Activated gamma-delta T cell treated with anti-CD3 and anti-CD28 coated beads, Interleukin-2, amount 50 U/mL, for 16 hours (primary cell): ENCODE data around the gene BBLN.

Experiments used
- DNase-seq: peaks from one replicate; pipeline ENCODE4 v3.0.0-alpha.2; 2020; ENCODE audit warnings: low read depth

The BBLN gene

DNA sequence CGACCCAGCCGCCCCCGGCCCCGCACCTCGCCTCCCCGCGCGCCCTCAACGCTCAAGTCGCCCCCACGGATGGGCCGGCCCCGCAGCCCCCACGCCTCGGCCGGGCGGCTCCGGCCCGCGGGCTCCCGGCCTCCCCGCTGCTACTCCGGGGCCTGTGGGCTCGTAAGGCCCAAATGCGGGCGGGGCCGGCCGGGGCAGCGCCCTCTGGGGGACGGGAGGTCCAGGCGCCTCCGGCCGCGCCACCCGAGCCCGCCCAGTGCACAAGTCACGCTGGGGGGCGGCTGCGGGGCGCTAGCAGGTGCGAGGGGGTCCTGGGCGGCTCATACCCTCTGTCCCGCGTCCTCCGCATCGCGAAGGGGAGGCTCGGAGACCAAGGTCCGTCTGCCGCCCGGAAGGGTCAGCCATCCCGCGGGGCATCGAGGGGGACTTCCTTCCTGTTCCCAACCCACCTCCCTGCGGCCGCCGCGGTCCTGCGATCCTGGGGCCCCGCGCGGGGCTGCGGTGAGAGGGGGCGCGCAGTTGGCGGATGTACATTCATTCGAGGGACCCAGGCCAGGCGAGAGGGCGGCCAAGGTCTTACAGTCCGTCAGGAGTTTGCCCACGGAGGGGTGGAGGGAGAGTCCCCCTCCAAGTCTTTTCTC lies 31.5 kb downstream of the BBLN start, which contains the start of gene CIZ1:
Gene CIZ1, minus strand, starts transcription at position 167 of the 641 bp plus-strand sequence. CDS start 715 bp downstream, outside the sequence.
- DNase-seq, result peak; percentile 59

DNA sequence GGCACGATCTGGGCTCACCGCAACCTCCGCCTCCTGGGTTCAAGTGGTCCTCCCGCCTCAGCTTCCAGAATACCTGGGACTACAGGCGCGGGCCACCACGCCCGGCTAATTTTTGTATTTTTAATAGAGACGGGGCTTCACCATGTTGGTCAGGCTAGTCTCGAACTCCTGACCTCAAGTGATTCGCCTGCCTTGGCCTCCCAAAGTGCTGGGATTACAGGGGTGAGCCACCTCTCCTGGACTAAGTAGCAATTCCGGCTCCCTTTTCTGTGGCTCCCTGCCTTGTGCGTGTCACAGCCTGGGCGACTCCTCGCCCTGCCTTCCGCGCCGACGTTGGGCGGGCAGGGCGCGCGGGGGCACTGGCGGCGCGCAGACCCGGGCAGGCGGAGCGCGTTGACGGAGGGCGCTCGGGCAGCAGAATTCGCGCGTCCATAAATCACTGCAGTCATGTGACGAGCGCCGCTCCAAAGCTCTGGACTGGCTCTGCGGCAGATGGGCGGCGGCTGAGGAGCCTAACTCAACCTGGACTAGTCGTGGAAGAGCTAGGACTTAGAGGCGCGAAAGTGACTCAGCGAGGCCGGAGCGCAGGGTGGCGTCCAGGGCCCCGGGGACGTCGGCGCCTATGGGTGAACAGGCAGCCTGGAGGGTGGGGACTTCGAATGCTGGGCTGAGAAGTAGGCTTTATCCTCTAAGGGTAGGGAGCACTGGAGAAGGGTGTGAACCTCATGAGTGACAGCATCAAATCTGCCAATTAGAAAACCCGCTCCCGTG lies 32.7 kb downstream of the BBLN start:
- DNase-seq, result no peak

DNA sequence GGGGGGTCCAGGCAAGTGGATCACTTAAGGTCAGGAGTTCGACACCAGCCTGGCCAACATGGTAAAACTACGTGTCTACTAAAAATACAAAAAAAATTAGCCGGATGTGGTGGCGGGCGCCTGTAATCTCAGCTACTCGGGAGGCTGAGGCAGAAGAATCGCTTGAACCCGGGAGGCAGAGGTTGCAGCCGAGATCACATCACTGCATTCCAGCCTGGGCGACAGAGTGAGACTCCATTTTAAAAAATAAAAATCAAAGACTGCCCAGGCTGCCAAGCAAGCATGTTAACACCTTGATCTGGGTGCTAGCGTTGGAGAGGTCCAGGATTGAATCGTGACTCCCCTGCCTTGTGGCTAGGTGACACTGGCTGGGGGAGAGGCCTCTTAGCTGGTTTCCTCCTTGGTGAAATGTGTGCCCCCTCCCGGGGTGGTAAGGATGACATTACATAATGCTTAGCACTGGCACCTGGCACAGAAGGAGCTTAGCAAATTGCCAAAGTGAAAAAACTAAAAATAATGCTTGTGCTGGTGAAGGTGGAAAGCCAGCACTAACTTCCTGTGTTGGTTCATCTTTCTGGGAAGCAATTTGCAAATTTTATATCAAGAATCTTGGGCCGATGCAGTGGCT lies 33.5 kb downstream of the BBLN start:
- DNase-seq, result no peak

DNA sequence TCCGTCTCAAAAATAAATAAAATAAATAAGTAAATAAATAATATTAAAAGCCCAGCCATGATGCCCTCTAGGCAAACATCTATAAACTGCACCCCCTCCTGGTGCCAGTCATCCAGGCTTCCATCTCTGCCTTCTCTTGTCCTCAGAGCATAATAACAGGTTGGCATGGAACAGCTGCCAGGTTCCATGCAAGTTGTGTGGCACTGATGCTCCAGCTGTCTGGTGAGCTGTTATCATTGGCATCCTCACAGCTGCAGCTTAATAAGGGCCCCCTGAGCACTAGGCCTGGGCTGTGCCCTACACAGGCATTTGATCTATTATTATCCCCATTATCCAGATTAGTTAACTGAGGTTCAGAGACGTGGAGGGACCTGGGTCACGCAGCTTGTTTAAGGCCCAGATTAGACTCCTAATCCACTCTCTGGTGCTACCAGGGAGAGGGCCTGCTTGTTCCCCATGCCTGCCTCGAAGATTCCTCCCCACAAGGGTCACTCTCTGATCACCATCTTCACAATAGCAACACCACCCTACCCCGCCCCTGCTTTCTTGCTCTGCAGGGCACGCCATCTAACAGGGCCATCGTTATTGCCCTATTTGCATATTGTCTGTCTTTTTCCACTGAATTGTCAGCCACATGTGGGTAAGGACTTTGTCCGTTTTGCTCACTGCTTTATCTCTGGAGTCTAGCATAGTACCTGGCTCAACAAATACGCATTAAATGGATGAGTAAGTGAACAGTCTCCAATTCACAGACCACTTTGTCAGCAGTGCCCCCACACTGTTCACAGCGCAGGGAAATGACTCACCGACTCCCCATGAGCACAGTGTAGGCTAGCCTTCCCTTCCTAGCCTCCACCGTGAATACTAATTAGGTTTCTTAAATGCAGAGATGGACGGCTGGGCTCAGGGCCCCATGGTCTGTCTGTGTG lies 41.6 kb downstream of the BBLN start:
- no peak for DNase-seq

DNA sequence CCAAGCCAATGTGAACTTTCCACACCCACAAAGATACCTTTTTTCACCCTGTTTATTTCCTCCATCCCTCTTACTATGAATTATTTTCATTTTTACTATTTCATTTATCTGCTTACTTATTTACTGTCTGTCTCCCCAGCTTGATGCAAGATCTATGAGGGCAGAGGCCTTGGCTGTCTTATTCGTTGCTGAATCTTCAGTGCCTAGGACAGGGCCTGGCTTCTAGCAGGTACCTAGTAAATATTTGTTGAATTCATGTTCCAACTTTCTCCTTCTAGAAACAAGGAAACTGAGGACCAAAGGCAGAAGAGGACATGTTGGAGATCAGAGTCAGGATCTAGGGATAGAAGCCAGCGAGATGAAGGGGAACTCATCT lies 42.6 kb downstream of the BBLN start:
- DNase-seq, result no peak

DNA sequence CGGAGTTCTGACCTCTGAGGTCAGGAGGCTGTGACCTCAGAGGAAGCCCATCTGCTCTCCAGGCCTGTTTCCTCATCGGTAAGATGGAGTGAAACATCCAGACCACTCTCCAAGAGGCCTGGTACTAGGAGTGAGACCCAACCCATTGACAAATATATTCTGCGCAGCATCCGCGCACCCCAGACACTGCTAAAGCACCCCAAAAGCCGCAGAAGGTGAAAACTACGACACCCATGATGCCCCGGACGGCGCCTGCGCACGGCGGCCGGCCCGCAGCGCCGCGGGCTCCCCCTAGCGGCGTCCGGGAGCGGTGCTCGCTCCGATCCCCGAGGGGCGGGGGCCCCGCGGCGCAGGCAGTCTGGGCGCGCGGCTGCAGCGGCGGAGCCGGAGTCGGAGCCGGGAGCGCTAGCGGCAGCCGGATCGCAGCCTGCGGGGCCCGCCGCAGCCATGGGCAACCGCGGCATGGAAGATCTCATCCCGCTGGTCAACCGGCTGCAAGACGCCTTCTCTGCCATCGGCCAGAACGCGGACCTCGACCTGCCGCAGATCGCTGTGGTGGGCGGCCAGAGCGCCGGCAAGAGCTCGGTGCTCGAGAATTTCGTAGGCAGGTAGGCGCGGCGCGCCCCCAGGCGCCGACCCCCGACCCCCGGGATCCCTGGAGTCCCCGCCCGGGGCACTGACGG lies 43.1 kb downstream of the BBLN start, which contains the start of gene DNM1:
Gene DNM1, plus strand, starts transcription at position 356 of the 683 bp plus-strand sequence. Its CDS starts 92 bp downstream, at position 448.
- peak; percentile 48 for DNase-seq

DNA sequence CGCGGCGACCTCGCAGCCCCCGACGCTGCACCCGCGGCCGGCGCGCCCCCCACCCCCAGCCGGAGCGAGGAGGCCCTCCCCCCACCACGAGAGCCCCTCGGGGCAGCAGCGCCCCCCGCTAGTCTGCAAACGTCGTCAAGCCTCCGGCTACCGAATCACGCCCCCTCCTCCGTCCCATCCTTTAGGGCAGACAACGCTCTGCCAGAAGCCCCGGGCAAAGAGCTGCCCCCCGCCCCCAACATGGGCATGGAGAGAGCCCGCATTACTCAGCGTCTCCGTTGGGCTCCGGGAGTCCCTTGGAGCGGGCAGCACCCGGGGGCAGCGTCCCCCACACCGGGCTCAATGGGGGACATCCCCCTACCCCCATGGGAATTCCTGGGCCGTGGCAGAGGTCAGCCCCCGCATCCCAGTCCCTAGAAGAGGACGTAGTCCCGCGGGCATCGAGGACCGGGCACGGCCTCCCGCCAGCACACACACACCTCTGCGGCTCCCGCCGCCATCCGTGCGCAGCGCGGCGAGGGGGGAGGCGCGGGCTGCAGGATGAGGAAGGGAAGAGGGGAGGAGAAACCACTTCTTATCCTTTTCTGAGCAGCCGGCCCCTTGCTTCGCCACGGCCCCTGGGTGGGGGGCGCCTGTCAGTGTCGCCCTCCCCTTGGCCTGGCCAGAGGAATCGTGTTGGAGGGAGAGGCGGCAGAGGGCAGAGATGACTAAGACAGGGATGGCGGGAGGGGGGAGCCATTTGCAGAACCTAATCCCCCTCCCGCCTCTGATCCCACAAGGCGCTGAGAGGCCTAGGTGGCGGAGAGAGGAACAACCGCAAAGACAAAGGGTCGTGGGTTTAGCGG lies 43.9 kb downstream of the BBLN start:
- DNase-seq, result no peak

DNA sequence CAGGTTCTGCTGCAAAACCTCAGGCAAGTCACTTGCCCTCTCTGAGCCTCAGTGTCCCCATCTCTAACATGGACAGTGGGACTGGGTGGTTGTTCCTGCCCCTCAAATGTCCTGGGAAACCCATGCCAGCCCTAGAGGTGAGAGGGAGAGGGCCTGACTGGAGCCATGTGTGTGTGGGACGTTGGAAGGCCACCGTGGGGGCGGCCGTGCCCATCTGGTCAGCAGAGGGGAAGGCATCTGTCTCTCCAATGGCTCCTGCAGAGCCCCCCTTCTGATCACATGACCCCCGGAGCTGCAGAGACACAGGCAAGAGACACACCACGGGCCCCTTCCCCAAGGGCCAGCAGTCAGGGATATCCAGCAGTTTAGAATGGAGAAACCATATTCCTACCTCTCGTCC lies 44.8 kb downstream of the BBLN start:
- no peak for DNase-seq

DNA sequence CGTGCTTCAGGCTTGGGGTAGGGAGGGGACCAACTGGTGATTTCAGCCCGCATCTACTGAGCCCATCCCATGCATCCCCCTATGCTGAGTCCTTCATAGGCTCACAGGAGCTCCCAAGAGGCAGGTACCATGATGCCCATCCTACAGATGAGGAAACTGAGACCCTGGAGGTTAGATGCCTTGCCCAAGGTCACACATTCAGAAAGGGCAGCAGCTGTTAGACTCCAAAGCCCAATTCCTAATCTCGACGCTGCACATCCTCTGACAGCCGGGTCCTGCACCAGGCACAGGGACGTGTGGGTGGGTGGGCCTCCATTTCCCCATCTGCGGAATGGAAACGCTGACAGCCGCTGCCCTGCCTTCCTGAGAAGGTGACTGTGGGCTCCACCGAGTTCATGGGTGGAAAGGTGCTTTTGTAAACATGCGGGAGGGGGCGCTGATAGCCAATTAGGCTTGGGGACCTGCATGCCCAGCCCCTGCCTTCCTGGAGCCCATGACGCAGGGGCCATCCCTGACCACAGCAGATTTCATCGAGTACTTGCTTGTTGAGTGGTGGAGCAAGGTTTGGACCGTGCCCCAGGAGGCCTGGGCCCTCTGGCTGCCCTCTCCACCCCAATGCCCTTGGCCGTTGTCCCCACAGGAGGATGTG lies 45.4 kb downstream of the BBLN start:
- DNase-seq, result no peak

DNA sequence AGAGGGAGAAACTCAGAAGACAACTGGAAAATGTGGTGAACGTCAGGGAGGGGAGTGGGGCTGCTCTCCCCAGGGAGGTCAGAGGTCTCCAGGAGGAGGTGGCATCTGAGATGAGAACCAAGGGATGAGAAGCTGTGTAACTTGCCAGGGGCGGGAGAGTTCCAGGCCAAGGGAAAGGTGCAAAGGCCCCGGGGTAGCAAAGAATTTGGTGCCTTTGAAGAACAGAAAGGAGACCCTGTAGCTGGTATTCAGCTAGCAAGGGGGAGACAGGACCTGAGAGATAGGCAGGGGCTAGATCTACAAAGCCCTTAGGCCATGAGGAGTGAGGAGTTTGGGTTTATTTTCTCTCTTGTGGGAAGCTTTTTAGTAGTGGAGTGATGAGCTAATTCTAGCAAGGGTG lies 46.4 kb downstream of the BBLN start:
- DNase-seq, result no peak

DNA sequence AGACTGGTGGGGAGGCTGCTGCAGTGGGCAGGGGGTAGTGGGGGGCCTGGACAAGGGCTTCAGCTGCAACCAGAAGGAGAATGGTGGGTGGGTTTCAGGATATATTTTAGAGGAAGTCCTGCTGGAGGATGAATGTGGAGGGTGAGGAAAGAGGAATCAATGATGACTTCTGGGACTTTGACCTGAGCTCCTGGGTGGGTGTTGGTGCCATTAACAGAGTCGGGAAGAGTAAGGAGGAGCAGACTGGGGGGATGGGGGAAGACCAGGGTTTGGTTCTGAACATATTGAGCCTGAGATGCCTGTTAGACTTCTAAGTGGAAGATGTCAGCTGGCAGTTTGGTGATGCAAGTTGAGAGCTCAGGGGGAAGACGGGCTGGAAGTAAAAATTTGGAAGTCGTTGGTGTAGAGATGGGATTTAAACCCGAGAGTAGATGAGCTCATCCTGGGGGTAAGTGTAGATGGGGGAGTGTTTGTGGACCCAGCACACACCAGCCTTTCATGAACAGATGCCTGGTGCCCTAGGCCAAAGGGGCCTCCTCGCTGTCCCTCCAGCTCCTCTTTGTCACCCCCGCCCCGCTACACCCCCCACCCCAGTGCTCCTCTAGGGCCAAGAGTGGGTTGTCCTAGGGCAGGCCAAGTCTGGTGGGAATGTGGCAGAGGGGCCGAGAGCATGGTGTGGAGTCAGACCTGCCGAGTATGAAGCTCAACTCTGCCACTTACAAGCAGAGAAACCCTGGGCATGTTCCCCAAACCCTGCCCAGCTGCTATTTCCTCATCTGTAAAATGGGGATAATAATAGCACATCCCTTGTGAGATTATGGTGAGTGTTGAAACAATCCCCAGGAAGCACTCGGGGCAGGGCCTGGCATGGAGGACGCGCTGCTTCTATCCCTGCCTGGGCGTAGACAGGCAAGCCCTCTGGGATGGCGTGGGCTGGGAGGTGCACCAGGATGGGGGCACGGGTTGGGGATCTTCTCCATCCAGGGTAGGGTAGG lies 47.1 kb downstream of the BBLN start:
- no peak for DNase-seq

DNA sequence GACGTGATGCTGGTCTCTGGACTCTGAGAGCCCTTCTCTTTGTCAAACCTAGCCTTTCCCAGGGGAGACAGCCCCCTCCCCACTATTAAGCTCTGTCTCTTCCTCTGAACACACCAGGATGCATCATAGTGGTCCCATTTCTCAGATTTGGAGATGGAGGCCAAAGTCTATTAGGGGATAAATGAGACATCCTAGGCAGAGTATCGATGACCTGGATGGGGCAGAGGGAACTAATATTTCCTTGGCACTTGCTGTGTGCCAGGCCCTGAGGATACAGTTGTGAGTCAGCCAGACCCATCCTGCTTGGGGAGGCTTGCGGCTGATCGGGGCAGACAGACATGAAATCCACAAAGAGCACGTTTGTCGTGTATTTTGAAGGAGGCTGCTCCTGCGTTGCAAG lies 48.3 kb downstream of the BBLN start:
- DNase-seq, result no peak

DNA sequence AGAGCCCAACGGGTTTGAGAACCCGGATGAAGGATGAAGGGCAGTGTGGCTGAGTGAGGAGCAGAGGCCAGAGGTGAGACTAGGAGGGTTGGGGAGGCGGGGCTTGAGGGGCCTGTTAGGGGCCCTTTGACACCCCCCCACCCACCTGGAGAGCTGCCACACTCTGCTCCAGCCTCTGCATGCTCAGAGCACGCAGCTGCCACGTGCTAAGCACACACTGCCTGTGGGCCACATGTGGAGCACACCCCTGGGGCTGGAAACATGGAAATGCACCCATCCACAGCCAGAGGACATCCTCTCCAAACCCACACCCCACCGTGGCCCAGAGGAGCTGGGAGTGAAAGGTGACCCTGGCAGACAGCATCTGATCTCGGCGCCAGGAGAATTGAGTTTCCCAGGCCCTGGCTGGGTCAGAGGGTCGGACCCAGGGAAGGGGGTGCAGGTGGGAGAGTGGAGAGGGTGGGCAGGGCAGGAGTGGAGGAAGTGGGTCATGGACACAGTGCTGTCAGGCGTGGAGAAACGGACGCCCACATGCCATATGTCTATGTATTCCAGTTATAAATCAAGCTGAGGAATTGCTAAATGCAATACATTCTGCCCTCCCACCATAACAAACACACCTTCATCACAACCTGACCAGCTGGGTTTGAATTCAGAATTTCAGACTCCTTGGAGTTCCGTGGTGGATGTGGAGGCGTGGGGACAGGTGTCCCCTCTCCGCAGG lies 49.0 kb downstream of the BBLN start:
- DNase-seq, result no peak

DNA sequence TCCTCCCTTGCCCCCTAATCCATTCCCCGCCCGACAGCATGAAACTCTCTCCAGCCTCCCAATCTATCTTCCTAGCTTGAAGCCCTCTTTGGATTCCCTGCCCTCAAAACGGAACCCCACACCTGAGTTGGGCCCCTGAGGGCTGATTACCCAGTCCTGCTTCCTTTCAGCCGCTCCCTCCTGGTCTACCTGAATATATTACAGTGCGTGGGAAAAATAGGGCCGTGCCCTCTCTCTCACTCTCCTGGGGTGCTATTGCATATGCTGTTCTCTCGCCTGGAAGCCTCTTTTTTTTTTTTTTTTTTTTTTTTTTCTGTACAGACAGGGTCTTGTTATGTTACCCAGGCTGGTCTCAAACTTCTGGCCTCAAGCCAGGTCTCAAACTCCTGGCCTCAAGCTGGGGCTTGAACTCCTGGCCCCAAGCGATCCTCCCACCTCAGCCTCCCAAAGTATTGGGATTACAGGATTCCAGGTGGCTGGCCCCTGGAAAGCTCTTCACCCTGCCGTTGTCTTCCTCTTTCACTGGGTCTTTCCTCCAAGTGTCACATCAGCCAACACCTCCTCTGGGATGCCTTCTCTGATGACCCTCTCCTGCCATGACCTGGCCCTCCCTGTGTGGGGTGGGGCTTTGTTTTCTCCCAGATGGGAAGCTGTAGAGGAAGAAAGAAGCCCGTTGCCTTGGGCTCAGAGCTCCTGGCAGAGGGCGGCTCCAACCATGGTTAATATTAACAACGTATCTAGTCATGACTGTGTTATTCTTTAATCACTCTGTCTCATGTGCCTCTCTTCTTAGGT lies 51.3 kb downstream of the BBLN start:
- DNase-seq, result no peak

DNA sequence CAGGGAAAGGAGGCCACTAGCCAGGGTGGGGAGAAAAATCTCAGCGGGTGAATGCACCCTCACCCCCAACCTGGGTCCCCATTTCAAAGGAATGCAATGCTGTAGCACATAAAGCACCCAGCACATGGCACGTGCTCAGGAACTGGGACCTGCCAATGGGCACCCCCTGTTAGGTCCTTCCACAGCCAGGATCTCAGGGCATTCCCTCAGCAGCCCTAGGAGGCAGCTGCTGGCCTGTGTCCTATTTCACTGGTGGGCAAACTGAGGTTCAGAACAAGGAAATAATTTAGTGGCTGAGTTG lies 51.9 kb downstream of the BBLN start:
- DNase-seq, result no peak
